Lower lobe of right lung (tissue), 2 donors: ENCODE data around the gene PATZ1. TPM values are rescaled to one million over a fixed set of nuclear protein-coding genes. Genes with fewer than 3 reads are reported as not detected.

Experiments used
- ATAC-seq, 2 donors: fragments of 200-7000 bp; cut with Tn5 transposase; one replicate each; pipeline ENCODE4 v1.9.1; 2020 to 2022; ENCODE audit warnings: mild to moderate bottlenecking in 2 of 2, moderate library complexity in 2 of 2
- DNase-seq: peaks from one replicate; pipeline ENCODE4 v3.0.0-alpha.2; 2020
- H3K27ac ChIP-seq: fragments of 200-600 bp; one replicate; pipeline ENCODE4 v1.8.0; 2022
- H3K27me3 ChIP-seq: fragments of 200-600 bp; one replicate; pipeline ENCODE4 v1.8.0; 2022; ENCODE audit warnings: low read depth
- H3K36me3 ChIP-seq: fragments of 200-600 bp; one replicate; pipeline ENCODE4 v1.8.0; 2022; ENCODE audit warnings: mild to moderate bottlenecking
- H3K4me1 ChIP-seq: fragments of 200-600 bp; one replicate; pipeline ENCODE4 v1.8.0; 2022
- H3K4me3 ChIP-seq: fragments of 200-600 bp; one replicate; pipeline ENCODE4 v1.8.0; 2022; ENCODE audit warnings: mild to moderate bottlenecking
- H3K9me3 ChIP-seq: fragments of 200-600 bp; one replicate; pipeline ENCODE4 v1.8.0; 2022
- intact Hi-C: fragments of 100-400 bp; cut with DNase I; formaldehyde crosslinking; loops from one replicate; pipeline ENCODE4 v1.11.0; 2022
- total RNA-seq: library from RNA; stranded (reverse); fragmentation: NEBNext Ultra II Directional; extraction: Animal tissue kit (Norgen Biotek cat#: 25700); gene quantifications from one replicate; pipeline ENCODE4 v1.2.1, GENCODE V29; 2021
- TF ChIP-seq, protein P1 (sequence below): fragments of 200-600 bp; IDR thresholded peaks from one replicate; pipeline ENCODE4 v1.8.0; 2022; ENCODE audit warnings: antibody characterized with exemption, mild to moderate bottlenecking
- donor health status: DM: no; HTN: yes; CAD: no; lungs with severe emphysema.

PATZ1 gene
- total RNA-seq, 1 donor from 2014 or later: 25.8 TPM

- Histone ChIP-seq H3K27me3 (no peaks in the 10 kb centered on the region), H3K4me3 (no peak overlapping the region), H3K36me3 (no peaks in the 10 kb centered on the region), H3K9me3 (no peaks in the 10 kb centered on the region), H3K27ac (no peak overlapping the region), H3K4me1 (no peaks in the 10 kb centered on the region)
- TF ChIP-seq, protein P1, sequence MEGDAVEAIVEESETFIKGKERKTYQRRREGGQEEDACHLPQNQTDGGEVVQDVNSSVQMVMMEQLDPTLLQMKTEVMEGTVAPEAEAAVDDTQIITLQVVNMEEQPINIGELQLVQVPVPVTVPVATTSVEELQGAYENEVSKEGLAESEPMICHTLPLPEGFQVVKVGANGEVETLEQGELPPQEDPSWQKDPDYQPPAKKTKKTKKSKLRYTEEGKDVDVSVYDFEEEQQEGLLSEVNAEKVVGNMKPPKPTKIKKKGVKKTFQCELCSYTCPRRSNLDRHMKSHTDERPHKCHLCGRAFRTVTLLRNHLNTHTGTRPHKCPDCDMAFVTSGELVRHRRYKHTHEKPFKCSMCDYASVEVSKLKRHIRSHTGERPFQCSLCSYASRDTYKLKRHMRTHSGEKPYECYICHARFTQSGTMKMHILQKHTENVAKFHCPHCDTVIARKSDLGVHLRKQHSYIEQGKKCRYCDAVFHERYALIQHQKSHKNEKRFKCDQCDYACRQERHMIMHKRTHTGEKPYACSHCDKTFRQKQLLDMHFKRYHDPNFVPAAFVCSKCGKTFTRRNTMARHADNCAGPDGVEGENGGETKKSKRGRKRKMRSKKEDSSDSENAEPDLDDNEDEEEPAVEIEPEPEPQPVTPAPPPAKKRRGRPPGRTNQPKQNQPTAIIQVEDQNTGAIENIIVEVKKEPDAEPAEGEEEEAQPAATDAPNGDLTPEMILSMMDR: no peak
- intact Hi-C loops: no loop called here
- ATAC-seq (no peak), DNase-seq (no peak)
These were observed 21.3 kb upstream of the PATZ1 start for GRCh38 chr22:31367426-31367825.

DNA sequence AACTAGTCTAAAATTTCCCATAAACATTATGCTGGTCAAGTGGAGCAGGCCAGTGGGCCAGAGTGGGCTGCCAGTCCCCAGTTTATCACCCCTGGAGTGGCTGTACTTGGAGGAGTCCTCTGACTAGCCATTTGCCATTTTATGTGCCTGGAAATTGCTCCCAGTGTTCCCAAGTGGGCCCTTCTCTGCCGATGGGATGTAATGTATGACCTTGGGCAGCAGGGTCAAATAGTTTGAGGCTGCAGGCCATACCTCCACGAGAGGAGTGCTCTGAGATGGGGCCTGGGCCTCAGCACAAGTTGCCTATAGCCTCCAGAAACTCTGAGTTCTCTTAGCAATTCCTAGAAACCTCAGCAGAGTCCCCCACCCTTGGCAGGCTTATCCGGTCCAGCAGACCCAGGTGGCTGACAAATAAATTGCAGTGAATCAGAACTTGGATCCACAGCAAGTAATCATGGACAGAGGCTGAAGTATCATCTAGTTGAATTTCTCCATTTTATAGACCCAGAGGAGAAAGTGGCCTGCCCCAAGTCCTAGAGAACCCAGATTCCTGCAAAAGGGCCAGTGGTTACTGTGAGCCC lies 17.8 kb upstream of the PATZ1 start:
- DNase-seq: no peak
- H3K27me3 ChIP-seq: no peaks in the 10 kb centered on the region
- TF ChIP-seq, protein P1: no peak
- no peaks in the 10 kb centered on the region for H3K9me3 ChIP-seq
- ATAC-seq: no peak
- H3K27ac ChIP-seq: no peak overlapping the region
- no peak overlapping the region for H3K4me3 ChIP-seq
- intact Hi-C loops: no loop called here
- no peaks in the 10 kb centered on the region for H3K4me1 ChIP-seq
- no peaks in the 10 kb centered on the region for H3K36me3 ChIP-seq

DNA sequence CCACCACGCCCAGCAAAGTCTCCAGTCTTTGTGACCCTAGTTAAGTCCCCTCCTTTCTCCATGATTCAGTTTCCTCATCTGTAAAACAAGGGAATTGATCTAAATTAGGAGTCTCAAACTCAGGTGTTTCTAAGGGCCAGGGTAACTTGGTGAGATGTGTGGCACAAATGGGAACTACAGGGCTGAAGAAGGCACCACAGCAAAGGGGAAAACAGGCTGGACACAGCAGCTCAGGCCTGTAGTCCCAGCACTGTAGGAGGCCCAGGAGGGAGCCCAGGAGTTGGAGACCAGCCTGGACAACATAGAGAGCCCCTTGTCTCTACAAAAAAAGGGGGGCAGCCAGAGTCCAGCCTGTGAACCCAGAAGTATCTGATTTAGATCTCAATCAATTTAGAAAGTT lies 15.6 kb upstream of the PATZ1 start:
- H3K9me3 ChIP-seq: no peaks in the 10 kb centered on the region
- no peak overlapping the region for H3K4me3 ChIP-seq
- intact Hi-C loops: no loop called here
- H3K36me3 ChIP-seq: no peaks in the 10 kb centered on the region
- no peak overlapping the region for H3K27ac ChIP-seq
- DNase-seq: no peak
- no peaks in the 10 kb centered on the region for H3K27me3 ChIP-seq
- no peak for ATAC-seq
- TF ChIP-seq, protein P1: no peak
- no peaks in the 10 kb centered on the region for H3K4me1 ChIP-seq

- ATAC-seq (no peak), DNase-seq (no peak)
- Histone ChIP-seq H3K27me3 (peaks cover 5% of the 10 kb centered on the region), H3K36me3 (no peaks in the 10 kb centered on the region), H3K4me1 (no peaks in the 10 kb centered on the region), H3K27ac (no peak overlapping the region), H3K9me3 (no peaks in the 10 kb centered on the region), H3K4me3 (no peak overlapping the region)
- TF ChIP-seq, protein P1: no peak
- intact Hi-C loops: no loop called here
These were observed 13.9 kb upstream of the PATZ1 start for GRCh38 chr22:31360029-31360428.

DNA sequence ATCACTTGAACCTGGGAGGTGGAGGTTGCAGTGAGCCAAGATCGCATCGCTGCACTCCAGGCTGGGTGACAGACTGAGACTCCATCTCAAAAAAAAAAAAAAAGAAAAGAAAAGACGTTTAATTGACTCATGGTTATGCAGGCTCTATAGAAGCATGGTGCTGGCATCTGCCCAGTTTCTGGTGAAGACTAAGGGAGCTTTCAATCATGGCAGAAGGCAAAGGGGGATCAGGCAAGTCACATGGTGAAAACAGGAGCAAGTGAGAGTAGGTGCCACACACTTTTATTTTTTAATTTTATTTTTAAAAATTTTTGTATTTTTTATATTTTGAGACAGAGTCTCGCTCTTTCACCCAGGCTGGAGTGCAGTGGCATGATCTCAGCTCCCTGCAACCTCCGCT lies 8.4 kb upstream of the PATZ1 start:
- no peaks in the 10 kb centered on the region for H3K36me3 ChIP-seq
- intact Hi-C loops: no loop called here

More for the DNA sequence above, 8.4 kb upstream of the PATZ1 start:
- no peaks in the 10 kb centered on the region for H3K9me3 ChIP-seq
- no peak overlapping the region for H3K4me3 ChIP-seq
- TF ChIP-seq, protein P1: no peak
- ATAC-seq (no peak), DNase-seq (no peak)
- H3K4me1 ChIP-seq: no peaks in the 10 kb centered on the region
- no peak overlapping the region for H3K27ac ChIP-seq
- peaks cover 5% of the 10 kb centered on the region for H3K27me3 ChIP-seq
